Mesenchymal stem cell (in vitro differentiated cells and primary cell): Measurements from ENCODE around the gene SHANK3.

ENCODE experiments used
- DNase-seq: peaks from one replicate; pipeline ENCODE4 v3.0.0-alpha.2; 2013
- H2AFZ ChIP-seq: one replicate; pipeline ENCODE4 v1.6.1; 2013; ENCODE audit warnings: low read depth, mild to moderate bottlenecking, control low read depth, inconsistent platforms, low read length, moderate library complexity
- H2AK5ac ChIP-seq: 2 replicates; pipeline ENCODE4 v1.6.1; 2013; ENCODE audit warnings: low read length, moderate library complexity, mild to moderate bottlenecking, inconsistent platforms; ENCODE audit not compliant: severe bottlenecking
- H2BK120ac ChIP-seq: one replicate; pipeline ENCODE4 v1.6.1; 2013; ENCODE audit warnings: low read depth, mild to moderate bottlenecking, inconsistent platforms, low read length, moderate library complexity
- H2BK12ac ChIP-seq, 2 experiments: one replicate each; pipeline ENCODE4 v1.6.1; 2013; ENCODE audit warnings: inconsistent platforms in 2 of 2, low read length in 2 of 2, mild to moderate bottlenecking in 2 of 2, moderate library complexity in 2 of 2, control low read depth in 1 of 2
- H2BK15ac ChIP-seq: one replicate; pipeline ENCODE4 v1.6.1; 2013; ENCODE audit warnings: mild to moderate bottlenecking, low read depth, inconsistent platforms; ENCODE audit not compliant: poor library complexity, severe bottlenecking
- H2BK5ac ChIP-seq: 2 replicates; pipeline ENCODE4 v1.6.1; 2013; ENCODE audit warnings: low read depth, mild to moderate bottlenecking, low read length, control low read depth, inconsistent platforms; ENCODE audit not compliant: poor library complexity, severe bottlenecking
- H3K14ac ChIP-seq, 2 experiments: one replicate each; pipeline ENCODE4 v1.6.1; 2013; ENCODE audit warnings: inconsistent platforms in 2 of 2, low read length in 2 of 2, control low read depth in 1 of 2, mild to moderate bottlenecking in 1 of 2, moderate library complexity in 1 of 2
- H3K18ac ChIP-seq, 2 experiments: one replicate each; pipeline ENCODE4 v1.6.1; 2013; ENCODE audit warnings: inconsistent platforms in 2 of 2, low read length in 2 of 2, control low read depth in 1 of 2, low read depth in 1 of 2, mild to moderate bottlenecking in 1 of 2
- H3K23ac ChIP-seq, 2 experiments: one replicate each; pipeline ENCODE4 v1.6.1; 2013; ENCODE audit warnings: inconsistent platforms in 2 of 2, low read length in 2 of 2, mild to moderate bottlenecking in 2 of 2, moderate library complexity in 2 of 2, control low read depth in 1 of 2
- H3K27ac ChIP-seq: 2 replicates; pipeline ENCODE4 v1.5.1; 2013; ENCODE audit warnings: mild to moderate bottlenecking, moderate library complexity, low read length, control low read depth, inconsistent platforms; ENCODE audit not compliant: poor library complexity, severe bottlenecking
- H3K27me3 ChIP-seq, 2 experiments: 2 replicates each; pipeline versions ENCODE4 v1.6.1 to v1.7.0; 2013; ENCODE audit warnings: low read length in 2 of 2, mild to moderate bottlenecking in 2 of 2, moderate library complexity in 2 of 2, control low read depth in 1 of 2, inconsistent platforms in 1 of 2; ENCODE audit not compliant: control insufficient read depth in 1 of 2, insufficient read depth in 1 of 2
- H3K36me3 ChIP-seq, 2 experiments: 2 replicates each; pipeline versions ENCODE4 v1.6.1 to v1.7.0; 2013; ENCODE audit warnings: low read length in 2 of 2, control low read depth in 1 of 2, inconsistent platforms in 1 of 2, low read depth in 1 of 2, mild to moderate bottlenecking in 1 of 2; ENCODE audit not compliant: insufficient read depth in 2 of 2, control insufficient read depth in 1 of 2
- H3K4ac ChIP-seq, 2 experiments: one replicate each; pipeline ENCODE4 v1.6.1; 2013; ENCODE audit warnings: inconsistent platforms in 2 of 2, low read length in 2 of 2, mild to moderate bottlenecking in 2 of 2, moderate library complexity in 2 of 2, control low read depth in 1 of 2, low read depth in 1 of 2
- H3K4me1 ChIP-seq: 2 replicates; pipeline ENCODE4 v1.6.1; 2013; ENCODE audit warnings: low read depth, low read length, control low read depth; ENCODE audit not compliant: control insufficient read depth, insufficient read depth
- H3K4me2 ChIP-seq: 2 replicates; pipeline ENCODE4 v1.6.1; 2013; ENCODE audit warnings: low read length, mild to moderate bottlenecking, inconsistent platforms; ENCODE audit not compliant: poor library complexity, severe bottlenecking
- H3K4me3 ChIP-seq, 2 experiments: 2 replicates each; pipeline versions ENCODE4 v1.5.1 to v1.7.0; 2013; ENCODE audit warnings: low read length in 2 of 2, mild to moderate bottlenecking in 2 of 2, control low read depth in 1 of 2, low read depth in 1 of 2; ENCODE audit not compliant: insufficient read depth in 1 of 2
- H3K79me1 ChIP-seq: replicated peaks from 2 replicates; pipeline ENCODE4 v1.6.1; 2013; ENCODE audit warnings: mild to moderate bottlenecking, control low read depth, low read length, inconsistent platforms; ENCODE audit not compliant: poor library complexity, severe bottlenecking
- H3K9ac ChIP-seq: 2 replicates; pipeline ENCODE4 v1.7.0; 2013; ENCODE audit warnings: mild to moderate bottlenecking, low read length, moderate library complexity
- H3K9me3 ChIP-seq: 2 replicates; pipeline ENCODE4 v1.7.0; 2013; ENCODE audit warnings: mild to moderate bottlenecking, low read length; ENCODE audit not compliant: control insufficient read depth
- H4K8ac ChIP-seq: one replicate; pipeline ENCODE4 v1.6.1; 2013; ENCODE audit warnings: inconsistent platforms, mild to moderate bottlenecking, low read length, moderate library complexity
- H4K91ac ChIP-seq: one replicate; pipeline ENCODE4 v1.6.1; 2013; ENCODE audit warnings: mild to moderate bottlenecking, low read length, inconsistent platforms
- WGBS: methylation state at CpG from one replicate; pipeline ENCODE4 v1.1.7; 2013; ENCODE audit warnings: mixed read lengths; 5-methylcytosine and 5-hydroxymethylcytosine counted together

Gene SHANK3

GRCh38 chr22:50705219-50705691 is 32.6 kb downstream of the SHANK3 start:
- Histone ChIP-seq H3K4me2 (peak overlapping the region; percentile 48), H3K4me3 (no peak overlapping the region), H2AFZ (peak overlapping the region; percentile 6), H3K36me3 (peaks cover 0 to 26% of the 10 kb centered on the region in 2 experiments), H2BK12ac (no peak overlapping the region), H4K8ac (peak overlapping the region; percentile 33), H3K9me3 (no peaks in the 10 kb centered on the region), H2BK15ac (peak overlapping the region; percentile 21), H3K27me3 (no peaks in the 10 kb centered on the region), H3K4me1 (peaks cover 16% of the 10 kb centered on the region), H2BK120ac (no peak overlapping the region), H3K18ac (peak overlapping the region; percentile 37 to 55), H3K27ac (no peak overlapping the region), H3K9ac (no peak overlapping the region), H3K79me1 (no peaks in the 10 kb centered on the region), H3K23ac (no peak overlapping the region), H2BK5ac (no peak overlapping the region), H2AK5ac (no peak overlapping the region), H3K14ac (no peak overlapping the region), H3K4ac (no peak overlapping the region), H4K91ac (peak overlapping the region; percentile 16)
- 39% methylated on average over 15 of the region's 23 CpGs for WGBS
- DNase-seq, result peak; percentile 85

- 99% methylated on average over 24 of the region's 27 CpGs for WGBS
- H3K27me3 ChIP-seq, result no peaks in the 10 kb centered on the region
Observed at GRCh38 chr22:50705851-50706351, 33.3 kb downstream of the SHANK3 start.

GRCh38 chr22:50706481-50707125 is 34.0 kb downstream of the SHANK3 start:
- Histone ChIP-seq H3K9me3 (no peaks in the 10 kb centered on the region), H2AFZ (no peak overlapping the region)

More at GRCh38 chr22:50705851-50706351, 33.3 kb downstream of the SHANK3 start:
- no peak overlapping the region for H2BK5ac ChIP-seq
- no peak overlapping the region for H2BK120ac ChIP-seq
- no peaks in the 10 kb centered on the region for H3K79me1 ChIP-seq
- no peak overlapping the region for H3K18ac ChIP-seq
- H3K9ac ChIP-seq, result no peak overlapping the region
- H2AK5ac ChIP-seq, result no peak overlapping the region
- no peak overlapping the region for H3K23ac ChIP-seq
- H3K9me3 ChIP-seq, result no peaks in the 10 kb centered on the region
- no peak overlapping the region for H3K27ac ChIP-seq
- H3K4me3 ChIP-seq, result no peak overlapping the region
- H2BK15ac ChIP-seq, result no peak overlapping the region
- H2BK12ac ChIP-seq, result no peak overlapping the region
- no peak overlapping the region for H3K14ac ChIP-seq
- no peak overlapping the region for H3K4ac ChIP-seq
- no peak for DNase-seq
- no peak overlapping the region for H3K4me2 ChIP-seq
- H4K91ac ChIP-seq, result no peak overlapping the region
- H2AFZ ChIP-seq, result no peak overlapping the region
- peaks cover 0 to 23% of the 10 kb centered on the region in 2 experiments for H3K36me3 ChIP-seq
- no peak overlapping the region for H4K8ac ChIP-seq
- H3K4me1 ChIP-seq, result peaks cover 18% of the 10 kb centered on the region

GRCh38 chr22:50708474-50708873 is 35.9 kb downstream of the SHANK3 start:
- Histone ChIP-seq H3K9me3 (no peaks in the 10 kb centered on the region), H2BK120ac (no peak overlapping the region), H2AFZ (no peak overlapping the region), H3K27me3 (no peaks in the 10 kb centered on the region), H2BK12ac (no peak overlapping the region), H3K14ac (no peak overlapping the region), H4K8ac (no peak overlapping the region), H3K18ac (no peak overlapping the region), H3K79me1 (no peaks in the 10 kb centered on the region), H3K4me3 (no peak overlapping the region), H3K9ac (no peak overlapping the region), H3K36me3 (peaks cover 0 to 21% of the 10 kb centered on the region in 2 experiments), H2AK5ac (no peak overlapping the region), H4K91ac (no peak overlapping the region), H2BK15ac (no peak overlapping the region), H3K4me2 (no peak overlapping the region), H3K4me1 (peaks cover 23% of the 10 kb centered on the region), H3K23ac (no peak overlapping the region), H2BK5ac (no peak overlapping the region), H3K27ac (no peak overlapping the region), H3K4ac (no peak overlapping the region)
- WGBS, result 100% methylated on average over 2 of the region's 3 CpGs
- no peak for DNase-seq

More at GRCh38 chr22:50706481-50707125, 34.0 kb downstream of the SHANK3 start:
- Histone ChIP-seq H2BK12ac (no peak overlapping the region), H3K9ac (no peak overlapping the region), H3K14ac (no peak overlapping the region), H3K23ac (peak overlapping the region in 1 of 2 experiments; percentile 74), H4K8ac (no peak overlapping the region), H3K4me3 (no peak overlapping the region), H3K4me2 (no peak overlapping the region), H2BK15ac (no peak overlapping the region), H3K4ac (no peak overlapping the region), H3K27ac (no peak overlapping the region), H3K36me3 (peaks cover 0 to 26% of the 10 kb centered on the region in 2 experiments), H2AK5ac (no peak overlapping the region), H3K4me1 (peaks cover 21% of the 10 kb centered on the region), H4K91ac (no peak overlapping the region), H3K18ac (no peak overlapping the region), H2BK120ac (no peak overlapping the region), H3K79me1 (no peaks in the 10 kb centered on the region), H2BK5ac (no peak overlapping the region), H3K27me3 (no peaks in the 10 kb centered on the region)
- WGBS, result 95% methylated on average over 13 of the region's 14 CpGs
- DNase-seq, result no peak
